Measurements from ENCODE around the gene IRF5.

- TF ChIP-seq, protein P1, sequence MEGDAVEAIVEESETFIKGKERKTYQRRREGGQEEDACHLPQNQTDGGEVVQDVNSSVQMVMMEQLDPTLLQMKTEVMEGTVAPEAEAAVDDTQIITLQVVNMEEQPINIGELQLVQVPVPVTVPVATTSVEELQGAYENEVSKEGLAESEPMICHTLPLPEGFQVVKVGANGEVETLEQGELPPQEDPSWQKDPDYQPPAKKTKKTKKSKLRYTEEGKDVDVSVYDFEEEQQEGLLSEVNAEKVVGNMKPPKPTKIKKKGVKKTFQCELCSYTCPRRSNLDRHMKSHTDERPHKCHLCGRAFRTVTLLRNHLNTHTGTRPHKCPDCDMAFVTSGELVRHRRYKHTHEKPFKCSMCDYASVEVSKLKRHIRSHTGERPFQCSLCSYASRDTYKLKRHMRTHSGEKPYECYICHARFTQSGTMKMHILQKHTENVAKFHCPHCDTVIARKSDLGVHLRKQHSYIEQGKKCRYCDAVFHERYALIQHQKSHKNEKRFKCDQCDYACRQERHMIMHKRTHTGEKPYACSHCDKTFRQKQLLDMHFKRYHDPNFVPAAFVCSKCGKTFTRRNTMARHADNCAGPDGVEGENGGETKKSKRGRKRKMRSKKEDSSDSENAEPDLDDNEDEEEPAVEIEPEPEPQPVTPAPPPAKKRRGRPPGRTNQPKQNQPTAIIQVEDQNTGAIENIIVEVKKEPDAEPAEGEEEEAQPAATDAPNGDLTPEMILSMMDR (conservative IDR thresholded peaks at IDR 0.05; ENCODE audit: low read depth, low read length) = no peak
- TF ChIP-seq EZH2 (IDR thresholded peaks at IDR 0.05; ENCODE audit: borderline replicate concordance, low read depth, low read length, poor library complexity, severe bottlenecking) = no peak
These were observed 9.4 kb upstream of the IRF5 start for GRCh38 chr7:128928159-128928813.
